ENCODE results near the gene RDH13.
"Not testable (repeated sequence)": the region's sequence is repeated elsewhere in the genome, so short reads cannot be mapped to it uniquely, and the experiment has no call there.

GRCh38 chr19:55107252-55107651 is 44.3 kb upstream of the RDH13 start:
- not testable (repeated sequence) for TF ChIP-seq CTCF (conservative IDR thresholded peaks at IDR 0.05; ENCODE audit: low read depth in 2 of 2); EZH2phosphoT487 (IDR thresholded peaks at IDR 0.05; ENCODE audit: unreplicated experiment); POLR2AphosphoS5 (IDR thresholded peaks at IDR 0.05; ENCODE audit: low read depth); NANOG (IDR thresholded peaks at IDR 0.05; ENCODE audit: borderline replicate concordance); JUNB (IDR thresholded peaks at IDR 0.05; ENCODE audit: unreplicated experiment); EZH2 (IDR thresholded peaks at IDR 0.05; ENCODE audit: low read depth, unreplicated experiment); ZNF331 (CRISPR knock-in tag; IDR thresholded peaks at IDR 0.05; ENCODE audit: low read depth); REST (IDR thresholded peaks at IDR 0.05; ENCODE audit: unreplicated experiment); CREB1 (CRISPR knock-in tag; IDR thresholded peaks at IDR 0.05; ENCODE audit: low read depth); ZNF114 (CRISPR knock-in tag; IDR thresholded peaks at IDR 0.05)
